Esophagus (tissue), 2 donors: ENCODE measurements around the gene NAE1. TPM values are rescaled to one million over a fixed set of nuclear protein-coding genes. Genes with fewer than 3 reads are reported as not detected.

Source experiments
- H3K27ac ChIP-seq, 2 donors: one replicate each; pipeline ENCODE4 v1.5.1; 2013; ENCODE audit warnings: low read depth in 2 of 2, mild to moderate bottlenecking in 2 of 2, inconsistent platforms in 1 of 2, low read length in 1 of 2, moderate library complexity in 1 of 2
- H3K27me3 ChIP-seq, 2 donors: one replicate each; pipeline ENCODE4 v1.6.1; 2013; ENCODE audit warnings: low read length in 2 of 2, control low read depth in 1 of 2, mild to moderate bottlenecking in 1 of 2; ENCODE audit not compliant: insufficient read depth in 2 of 2, control insufficient read depth in 1 of 2
- H3K36me3 ChIP-seq, 2 donors: one replicate each; pipeline ENCODE4 v1.6.1; 2013; ENCODE audit warnings: low read length in 1 of 2; ENCODE audit not compliant: control insufficient read depth in 2 of 2, insufficient read depth in 2 of 2
- H3K4me1 ChIP-seq, 2 donors: one replicate each; pipeline ENCODE4 v1.6.1; 2013; ENCODE audit warnings: low read length in 1 of 2; ENCODE audit not compliant: control insufficient read depth in 2 of 2, insufficient read depth in 2 of 2
- H3K4me3 ChIP-seq, 2 donors: one replicate each; pipeline ENCODE4 v1.5.1; 2013; ENCODE audit warnings: low read length in 2 of 2, mild to moderate bottlenecking in 2 of 2, low read depth in 1 of 2, moderate library complexity in 1 of 2
- H3K9me3 ChIP-seq, 2 donors: one replicate each; pipeline ENCODE4 v1.6.1; 2013; ENCODE audit warnings: mild to moderate bottlenecking in 2 of 2, low read depth in 1 of 2, low read length in 1 of 2, moderate library complexity in 1 of 2; ENCODE audit not compliant: control insufficient read depth in 2 of 2, insufficient read depth in 1 of 2
- WGBS, 2 donors: extraction: QIAGEN DNeasy Blood & Tissue Kit; methylation state at CpG; one replicate each; pipeline ENCODE4 v1.1.7; 2013; 5-methylcytosine and 5-hydroxymethylcytosine counted together
- polyA plus RNA-seq, 2 donors: library from polyadenylated mRNA; stranded (reverse); fragments of 200-250 nt; gene quantifications; one replicate each; pipeline ENCODE4 v1.2.3, GENCODE V29; 2013
- donor health status: healthy with polysubstance abuse.
- donor health status: Bipolar disorder and iron deficiency.

NAE1 gene
- polyA plus RNA-seq, 2 donors = 22.2 to 32.0 TPM

DNA sequence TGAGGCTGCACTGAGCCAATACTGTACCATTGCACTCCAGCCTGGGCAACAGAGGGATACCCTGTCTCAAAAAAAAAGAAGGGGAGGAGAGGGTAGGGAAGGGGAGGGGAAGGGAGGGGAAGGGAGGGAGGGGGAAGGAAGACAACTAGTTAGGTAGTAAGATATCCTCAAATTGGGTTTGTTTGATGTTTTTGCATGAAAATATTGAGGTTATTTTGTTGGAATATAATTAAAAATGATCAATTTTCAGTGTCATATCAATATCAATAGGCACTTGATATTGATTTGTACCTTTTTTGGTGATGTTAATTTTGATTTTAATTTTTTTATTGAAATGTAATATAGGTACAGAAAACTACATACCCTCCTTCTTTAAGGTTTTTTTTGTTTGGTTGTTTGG is 32.9 kb upstream of the NAE1 start:
- Histone ChIP-seq H3K4me3 (no peak overlapping the region), H3K4me1 (no peaks in the 10 kb centered on the region), H3K27me3 (no peaks in the 10 kb centered on the region), H3K9me3 (no peaks in the 10 kb centered on the region), H3K36me3 (no peaks in the 10 kb centered on the region), H3K27ac (no peak overlapping the region)

GRCh38 chr16:66862023-66862520 is 31.3 kb upstream of the NAE1 start:
- H3K4me1 ChIP-seq = no peaks in the 10 kb centered on the region
- no peaks in the 10 kb centered on the region for H3K36me3 ChIP-seq
- H3K4me3 ChIP-seq = no peak overlapping the region
- H3K27me3 ChIP-seq = no peaks in the 10 kb centered on the region
- no peaks in the 10 kb centered on the region for H3K9me3 ChIP-seq
- WGBS, 2 donors = 89 to 91% methylated on average over 8 of the region's 8 CpGs
- no peak overlapping the region for H3K27ac ChIP-seq

DNA sequence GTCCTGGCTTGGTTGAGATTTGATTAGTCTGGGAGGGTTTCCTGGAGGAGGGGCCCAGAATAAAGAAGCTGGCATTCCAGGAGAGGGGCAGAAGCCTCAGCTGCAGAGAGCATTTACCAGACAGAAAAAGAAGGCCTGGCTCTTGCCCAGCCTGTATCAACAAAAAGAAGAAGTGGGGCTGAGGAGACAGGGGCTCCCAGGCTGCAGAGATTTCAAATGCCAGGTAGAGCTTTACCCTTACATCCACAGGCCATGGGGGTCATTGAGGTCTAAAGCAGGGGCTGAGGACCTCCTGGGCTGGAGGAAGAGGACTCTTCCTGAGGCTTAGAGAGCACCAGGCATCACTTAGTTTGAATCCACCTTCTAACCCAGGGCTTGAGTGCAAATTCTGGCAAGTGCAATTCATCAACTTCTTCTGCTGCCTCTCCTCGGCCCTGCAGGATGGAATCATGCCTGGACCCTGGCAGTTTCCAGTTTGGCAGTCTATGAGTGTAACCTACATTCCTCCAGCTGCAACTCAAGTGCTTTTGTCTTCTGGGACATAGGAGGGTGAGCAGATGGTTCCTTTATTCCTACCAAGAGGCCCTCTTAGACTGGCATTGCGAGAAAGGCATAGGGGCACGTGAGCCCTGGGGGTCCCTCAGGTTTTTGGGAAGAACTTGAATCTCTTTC is 28.8 kb upstream of the NAE1 start:
- Histone ChIP-seq H3K27ac (no peak overlapping the region), H3K27me3 (no peaks in the 10 kb centered on the region), H3K4me1 (no peaks in the 10 kb centered on the region), H3K4me3 (no peak overlapping the region), H3K9me3 (no peaks in the 10 kb centered on the region), H3K36me3 (no peaks in the 10 kb centered on the region)
- 84 to 88% methylated on average over 3 of the region's 3 CpGs for WGBS, 2 donors

- Histone ChIP-seq H3K27ac (no peak overlapping the region), H3K36me3 (no peaks in the 10 kb centered on the region), H3K4me1 (no peaks in the 10 kb centered on the region), H3K27me3 (no peaks in the 10 kb centered on the region), H3K4me3 (no peak overlapping the region), H3K9me3 (no peaks in the 10 kb centered on the region)
- WGBS, 2 donors = 31 to 41% methylated on average over 4 of the region's 4 CpGs
Measured at GRCh38 chr16:66858740-66859396, 28.1 kb upstream of the NAE1 start.

- Histone ChIP-seq H3K9me3 (no peaks in the 10 kb centered on the region), H3K4me1 (no peaks in the 10 kb centered on the region), H3K4me3 (no peak overlapping the region), H3K27ac (no peak overlapping the region), H3K36me3 (no peaks in the 10 kb centered on the region), H3K27me3 (no peaks in the 10 kb centered on the region)
- 85% methylated on average over 6 of the region's 6 CpGs for WGBS, 2 donors
Measured at GRCh38 chr16:66857437-66857836, 26.7 kb upstream of the NAE1 start.

- H3K4me1 ChIP-seq = no peaks in the 10 kb centered on the region
- no peaks in the 10 kb centered on the region for H3K27me3 ChIP-seq
- 96% methylated on average over 2 of the region's 2 CpGs for WGBS, 2 donors
- no peak overlapping the region for H3K4me3 ChIP-seq
- no peak overlapping the region for H3K27ac ChIP-seq
- H3K36me3 ChIP-seq = no peaks in the 10 kb centered on the region
- no peaks in the 10 kb centered on the region for H3K9me3 ChIP-seq
Measured at GRCh38 chr16:66856801-66857200, 26.0 kb upstream of the NAE1 start.

GRCh38 chr16:66856184-66856730 is 25.5 kb upstream of the NAE1 start:
- no peaks in the 10 kb centered on the region for H3K27me3 ChIP-seq
- no peaks in the 10 kb centered on the region for H3K4me1 ChIP-seq
- H3K36me3 ChIP-seq = no peaks in the 10 kb centered on the region
- no peaks in the 10 kb centered on the region for H3K9me3 ChIP-seq
- 88 to 90% methylated on average over 6 of the region's 6 CpGs for WGBS, 2 donors
- H3K4me3 ChIP-seq = no peak overlapping the region
- no peak overlapping the region for H3K27ac ChIP-seq

DNA sequence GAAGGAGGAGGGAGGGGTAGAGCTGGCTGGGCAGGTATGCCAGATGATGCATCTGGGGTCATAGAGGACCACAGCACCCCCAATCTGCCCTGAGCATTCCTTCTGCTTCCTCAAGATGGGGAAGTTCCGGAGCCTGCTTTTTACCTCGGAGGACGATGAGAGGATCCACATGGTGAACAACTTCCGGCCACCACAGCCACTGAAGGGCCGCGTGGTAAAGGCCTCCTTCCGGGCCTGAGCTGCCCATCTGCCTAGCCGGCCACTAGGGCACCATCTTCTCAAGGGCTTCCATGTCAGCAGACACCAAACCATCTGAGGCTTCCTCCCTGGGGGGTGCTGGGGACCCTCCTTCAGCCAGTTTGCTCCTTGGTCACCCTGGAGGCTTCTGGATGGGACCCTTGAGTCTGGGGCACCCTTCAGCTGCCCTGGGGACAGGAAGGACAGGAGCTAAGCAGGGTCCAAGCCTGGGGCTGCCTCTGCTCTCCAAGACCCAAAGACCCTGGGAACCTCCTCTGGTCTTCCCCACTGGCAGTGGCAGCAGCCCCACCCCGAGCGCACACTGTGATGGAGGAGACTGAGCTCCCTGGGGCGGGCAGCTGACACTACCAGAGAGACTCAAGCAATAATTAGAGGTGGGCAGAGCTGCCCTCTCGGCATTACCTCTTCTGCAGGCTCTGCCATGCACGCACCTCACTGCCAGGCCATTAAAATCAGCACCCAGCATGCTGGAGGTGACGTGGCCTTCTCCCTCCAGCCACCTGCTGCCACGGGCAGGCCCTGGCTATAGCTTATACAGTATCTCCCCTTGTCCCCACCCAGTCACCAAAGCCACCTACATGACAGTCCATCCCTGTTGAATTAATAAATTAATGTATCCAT is 22.7 kb upstream of the NAE1 start:
- H3K27me3 ChIP-seq = no peaks in the 10 kb centered on the region
- no peaks in the 10 kb centered on the region for H3K4me1 ChIP-seq
- H3K9me3 ChIP-seq = no peaks in the 10 kb centered on the region
- WGBS, 2 donors = 80 to 85% methylated on average over 15 of the region's 15 CpGs
- H3K27ac ChIP-seq = no peak overlapping the region
- no peak overlapping the region for H3K4me3 ChIP-seq
- no peaks in the 10 kb centered on the region for H3K36me3 ChIP-seq

DNA sequence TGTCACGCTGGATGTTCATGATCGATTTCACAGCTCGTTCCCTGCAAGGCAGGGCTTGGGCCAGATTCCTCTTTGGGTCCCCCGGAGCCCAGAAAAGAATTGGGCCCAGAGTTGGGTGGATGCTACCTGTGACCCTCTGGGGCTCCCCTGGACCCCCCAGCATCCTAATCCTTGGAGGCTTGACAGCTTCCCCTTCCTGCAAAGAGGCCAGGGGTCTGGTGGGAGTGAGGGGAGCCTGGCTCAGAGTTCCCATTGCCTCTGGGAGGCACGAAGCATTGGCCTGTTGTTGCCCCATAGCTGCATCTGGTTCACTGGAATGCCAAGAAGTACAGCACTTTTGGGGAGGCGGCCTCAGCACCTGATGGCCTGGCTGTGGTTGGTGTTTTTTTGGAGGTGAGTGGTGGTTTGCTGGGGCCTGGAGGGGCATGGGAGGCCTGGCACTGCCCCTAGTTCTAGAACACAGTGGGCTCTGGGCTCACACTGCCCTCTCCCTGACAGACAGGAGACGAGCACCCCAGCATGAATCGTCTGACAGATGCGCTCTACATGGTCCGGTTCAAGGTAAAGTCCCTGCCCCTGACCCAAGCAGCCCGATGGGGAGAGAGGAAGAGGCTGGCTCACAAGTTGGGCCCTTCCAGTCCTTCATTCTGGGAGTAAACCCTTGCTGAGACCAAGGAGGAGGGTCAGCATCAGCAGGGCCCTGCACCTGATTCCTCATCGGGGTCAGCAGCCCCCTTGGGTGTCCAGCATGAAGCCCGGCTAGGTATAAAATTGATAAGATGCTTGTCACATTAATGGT is 20.6 kb upstream of the NAE1 start:
- no peak overlapping the region for H3K27ac ChIP-seq
- H3K4me3 ChIP-seq = no peak overlapping the region
- no peaks in the 10 kb centered on the region for H3K4me1 ChIP-seq
- H3K9me3 ChIP-seq = peaks cover 0 to 2% of the 10 kb centered on the region in 2 donors
- WGBS, 2 donors = 88 to 89% methylated on average over 13 of the region's 13 CpGs
- H3K36me3 ChIP-seq = no peaks in the 10 kb centered on the region
- no peaks in the 10 kb centered on the region for H3K27me3 ChIP-seq
